Fibroblast of skin of back (primary cell): ENCODE measurements around the gene SECISBP2L. TPM values are rescaled to one million over a fixed set of nuclear protein-coding genes. Genes with fewer than 3 reads are reported as not detected.
"Not testable (repeated sequence)": the region's sequence is repeated elsewhere in the genome, so short reads cannot be mapped to it uniquely, and the experiment has no call there.

Experiments used
- DNase-seq: peaks from one replicate; pipeline ENCODE4 v3.0.0-alpha.2; 2013
- polyA plus RNA-seq, 2 experiments: library from polyadenylated mRNA; unstranded; fragments of 120-200 nt; gene quantifications; one replicate each; pipeline ENCODE4 v1.2.1, GENCODE V29; 2013; ENCODE audit not compliant: insufficient read length in 2 of 2

SECISBP2L gene
- polyA plus RNA-seq (2013, experiment 1 of 2; ENCODE audit: insufficient read length) = 24.4 TPM
- 37.4 TPM for polyA plus RNA-seq (2013, experiment 2 of 2; ENCODE audit: insufficient read length)

- DNase-seq = peak; percentile 96
Measured at GRCh38 chr15:49046220-49047102, at the start of gene SECISBP2L. SECISBP2L (minus strand) TSS chr15:49046446; CDS start chr15:49046299, 147 bp downstream.

- DNase-seq = no peak
Measured at GRCh38 chr15:49094923-49095322, 48.7 kb upstream of the SECISBP2L start.

GRCh38 chr15:49093252-49094105, 47.2 kb upstream of the SECISBP2L start:
- DNase-seq = no peak

- no peak for DNase-seq
Measured at GRCh38 chr15:49088996-49089395, 42.8 kb upstream of the SECISBP2L start.

GRCh38 chr15:49085696-49086459, 39.6 kb upstream of the SECISBP2L start:
- DNase-seq = no peak

- peak; percentile 27 for DNase-seq
Measured at GRCh38 chr15:49084285-49084570, 38.0 kb upstream of the SECISBP2L start.

GRCh38 chr15:49083401-49084284, 37.4 kb upstream of the SECISBP2L start:
- peak; percentile 83 for DNase-seq

- DNase-seq = peak; percentile 85
Measured at GRCh38 chr15:49082960-49083359, 36.7 kb upstream of the SECISBP2L start.

- no peak for DNase-seq
Measured at GRCh38 chr15:49079340-49080039, 33.2 kb upstream of the SECISBP2L start.

GRCh38 chr15:49075881-49076280, 29.6 kb upstream of the SECISBP2L start:
- no peak for DNase-seq

- not testable (repeated sequence) for DNase-seq
Measured at GRCh38 chr15:49074589-49075287, 28.5 kb upstream of the SECISBP2L start.

- DNase-seq = no peak
Measured at GRCh38 chr15:49066372-49066771, 20.1 kb upstream of the SECISBP2L start.

GRCh38 chr15:49064884-49065283, 18.6 kb upstream of the SECISBP2L start:
- DNase-seq = no peak

GRCh38 chr15:49064281-49064653, 18.0 kb upstream of the SECISBP2L start:
- no peak for DNase-seq

- no peak for DNase-seq
Measured at GRCh38 chr15:49063402-49064280, 17.4 kb upstream of the SECISBP2L start.

- DNase-seq = no peak
Measured at GRCh38 chr15:49062900-49063299, 16.7 kb upstream of the SECISBP2L start.

GRCh38 chr15:49060710-49061495, 14.7 kb upstream of the SECISBP2L start:
- DNase-seq = peak; percentile 66

- DNase-seq = no peak
Measured at GRCh38 chr15:49059491-49059890, 13.2 kb upstream of the SECISBP2L start.
